GM23248 (cell line): Measurements from ENCODE around the gene NBL1.

Experiments used
- EZH2 ChIP-seq: fragments of 200-600 bp; sonication (generic); IDR thresholded peaks from 2 replicates; pipeline ENCODE4 v1.6.1; 2018; ENCODE audit warnings: antibody characterized with exemption, mild to moderate bottlenecking; ENCODE audit not compliant: insufficient read depth, poor library complexity, severe bottlenecking
- EZH2phosphoT487 ChIP-seq: fragments of 200-600 bp; sonication (generic); IDR thresholded peaks from 2 replicates; pipeline ENCODE4 v1.6.1; 2018; ENCODE audit warnings: antibody characterized with exemption, moderate library complexity, mild to moderate bottlenecking, low read depth; ENCODE audit not compliant: insufficient read depth

DNA sequence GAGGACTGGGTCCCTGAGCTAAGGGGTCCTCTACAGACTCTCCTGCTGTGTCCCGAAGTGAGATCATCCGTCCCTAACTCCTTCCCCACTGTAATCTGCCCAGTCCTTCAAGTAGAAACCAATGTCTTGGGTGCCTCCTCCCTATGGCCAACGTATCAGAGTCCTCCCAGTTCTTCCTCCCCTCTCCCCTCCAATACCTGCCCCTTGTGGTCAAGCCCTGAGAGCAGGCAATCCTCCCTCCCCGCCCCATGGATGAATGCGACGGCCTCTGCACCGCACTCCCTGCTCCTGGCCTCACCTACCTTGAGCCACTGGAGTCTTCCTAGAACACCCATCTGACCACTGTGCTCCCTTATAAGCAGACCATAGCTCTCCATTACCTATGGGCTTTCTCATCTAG is 51.7 kb downstream of the NBL1 start:
- no peak for TF ChIP-seq EZH2
- no peak for TF ChIP-seq EZH2phosphoT487
